ENCODE results near the gene CDC14B.

CDC14B gene

DNA sequence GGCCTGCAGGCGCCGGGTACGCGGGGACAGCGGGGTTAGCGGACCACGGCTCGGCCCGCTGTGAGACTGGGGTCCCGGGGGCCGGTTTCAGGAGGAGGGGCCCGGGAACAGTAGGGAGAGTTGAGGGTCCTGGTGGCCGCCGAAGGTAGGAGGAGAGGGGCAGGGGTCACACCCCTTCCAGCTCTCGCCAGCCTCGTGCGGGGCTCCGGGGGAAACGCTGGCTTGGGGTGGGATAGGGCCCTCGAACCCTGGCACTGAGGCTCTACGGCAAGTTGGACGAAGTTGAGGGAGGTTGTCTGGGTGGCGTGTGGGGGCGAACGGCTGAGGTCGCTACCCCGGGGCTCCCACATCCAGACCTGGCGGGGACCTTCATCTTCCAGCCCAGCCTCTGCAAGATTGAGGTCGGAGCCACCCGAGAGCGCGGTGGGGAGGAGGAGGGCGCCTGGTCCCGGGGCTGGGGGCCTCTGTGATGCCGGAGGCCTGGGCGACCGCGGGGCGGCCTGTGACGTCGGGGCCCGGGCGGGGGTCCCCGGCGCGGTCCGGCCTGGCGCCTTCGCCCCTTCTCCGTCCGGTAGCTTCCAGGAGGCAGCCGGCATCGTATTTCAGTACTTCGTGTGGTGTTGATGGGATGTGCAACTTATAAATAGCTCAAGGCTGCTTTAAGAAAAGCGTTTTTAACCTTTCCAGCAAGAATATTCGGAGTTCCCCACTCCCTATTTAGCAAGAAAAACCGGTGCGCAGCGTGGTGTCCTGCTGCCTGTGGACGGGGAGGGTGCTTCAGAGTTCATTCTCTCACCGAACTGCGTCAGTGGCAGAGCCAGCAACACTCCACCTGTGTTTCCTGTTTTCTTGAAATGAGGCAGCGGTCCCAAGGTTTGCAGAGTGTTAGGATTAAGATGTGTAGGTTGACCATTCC is 168.8 kb downstream of the CDC14B start:
- peaks cover 22% of the 10 kb centered on the region for H3K4me1 ChIP-seq (ENCODE audit: control insufficient read depth, insufficient read depth, low read length)
- no peaks in the 10 kb centered on the region for H3K9me3 ChIP-seq (ENCODE audit: control insufficient read depth, low read length)
- no peaks in the 10 kb centered on the region for H3K36me3 ChIP-seq (ENCODE audit: control insufficient read depth, insufficient read depth, low read length, severe bottlenecking)
- peak overlapping the region; percentile 90 for H3K9ac ChIP-seq (ENCODE audit: low read length)
- DNase-seq (ENCODE audit: low read depth): peak; percentile 58
- H3K27me3 ChIP-seq (replicated peaks; ENCODE audit: control insufficient read depth, insufficient read depth, low read length): no peaks in the 10 kb centered on the region
- H3K4me3 ChIP-seq (ENCODE audit: low read length): peak overlapping the region; percentile 90

Data from adipocyte (in vitro differentiated cells).